Activated CD4-positive, CD25-positive, alpha-beta regulatory T cell treated with anti-CD3 and anti-CD28 coated beads, Interleukin-2, amount 50 U/mL, for 16 hours (primary cell): Measurements from ENCODE around the gene CXCL1.

Experiments
- DNase-seq: peaks from one replicate; pipeline ENCODE4 v3.0.0-alpha.2; 2020; ENCODE audit warnings: low read depth, low spot score

Gene CXCL1

GRCh38 chr4:73869130-73870055 lies at the start of gene CXCL1:
CXCL1 (plus strand) TSS chr4:73869393; CDS start chr4:73869471, 78 bp downstream.
- no peak for DNase-seq

DNA sequence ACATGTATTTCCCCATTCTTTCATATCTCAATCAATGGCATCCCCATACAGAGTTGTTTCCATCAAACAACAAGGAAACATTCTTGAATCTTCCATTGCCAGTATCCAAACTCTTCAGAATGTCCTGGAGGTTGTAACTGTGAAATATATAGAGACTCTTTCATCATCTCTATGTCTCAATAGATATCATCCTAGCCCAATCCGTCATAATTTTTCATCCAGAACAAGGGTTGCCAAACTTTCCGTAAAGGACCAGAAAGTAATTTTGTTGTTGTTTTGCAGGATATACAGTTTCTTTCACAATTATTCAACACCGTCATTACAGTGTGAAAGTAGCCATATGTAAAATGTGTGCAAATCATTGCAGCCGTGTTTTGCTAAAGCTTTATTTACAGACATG lies 47.9 kb upstream of the CXCL1 start:
- DNase-seq, result no peak

DNA sequence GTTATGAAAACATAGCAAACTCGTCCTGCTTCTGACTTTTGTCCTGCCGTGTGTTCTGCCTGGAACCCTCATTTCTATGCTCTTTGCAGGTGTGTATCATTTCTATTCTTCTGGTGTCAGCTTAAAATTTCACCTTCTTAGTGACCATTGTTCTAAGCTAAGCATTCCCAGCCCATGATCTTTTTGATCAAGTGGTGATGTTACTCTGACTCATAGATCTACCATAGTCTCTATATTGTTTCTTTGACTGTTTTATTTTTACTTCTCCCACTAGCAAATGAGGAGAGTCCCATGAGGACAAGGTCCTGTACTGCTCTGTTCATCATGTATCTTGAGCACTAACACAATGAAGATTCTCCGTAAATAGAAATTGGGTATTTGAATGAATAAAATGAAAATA lies 46.8 kb upstream of the CXCL1 start:
- DNase-seq, result no peak

GRCh38 chr4:73822812-73823504 lies 46.2 kb upstream of the CXCL1 start:
- no peak for DNase-seq

- DNase-seq, result no peak
These were observed 45.4 kb upstream of the CXCL1 start for GRCh38 chr4:73823760-73824159.

DNA sequence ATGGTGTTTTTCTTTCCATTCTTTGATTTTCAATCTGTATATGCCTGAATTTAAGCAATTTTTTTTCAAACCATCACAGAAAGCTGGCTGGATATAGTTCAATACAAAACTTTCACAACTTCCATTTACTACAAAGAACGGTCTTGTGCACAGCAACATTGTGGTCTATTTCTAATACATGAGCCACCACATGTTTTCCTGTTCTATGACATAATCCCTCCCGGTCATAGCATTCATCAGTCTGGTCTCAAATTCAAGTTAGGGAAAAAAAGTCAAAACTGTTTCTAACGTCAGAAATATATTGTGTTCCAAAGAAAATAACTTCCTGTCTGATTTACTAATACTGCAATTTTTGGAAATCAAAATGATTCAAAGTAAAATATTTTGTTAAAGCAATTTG lies 40.2 kb upstream of the CXCL1 start:
- no peak for DNase-seq

GRCh38 chr4:73831569-73831968 lies 37.6 kb upstream of the CXCL1 start:
- no peak for DNase-seq

- DNase-seq, result no peak
These were observed 36.4 kb upstream of the CXCL1 start for GRCh38 chr4:73832651-73833237.

DNA sequence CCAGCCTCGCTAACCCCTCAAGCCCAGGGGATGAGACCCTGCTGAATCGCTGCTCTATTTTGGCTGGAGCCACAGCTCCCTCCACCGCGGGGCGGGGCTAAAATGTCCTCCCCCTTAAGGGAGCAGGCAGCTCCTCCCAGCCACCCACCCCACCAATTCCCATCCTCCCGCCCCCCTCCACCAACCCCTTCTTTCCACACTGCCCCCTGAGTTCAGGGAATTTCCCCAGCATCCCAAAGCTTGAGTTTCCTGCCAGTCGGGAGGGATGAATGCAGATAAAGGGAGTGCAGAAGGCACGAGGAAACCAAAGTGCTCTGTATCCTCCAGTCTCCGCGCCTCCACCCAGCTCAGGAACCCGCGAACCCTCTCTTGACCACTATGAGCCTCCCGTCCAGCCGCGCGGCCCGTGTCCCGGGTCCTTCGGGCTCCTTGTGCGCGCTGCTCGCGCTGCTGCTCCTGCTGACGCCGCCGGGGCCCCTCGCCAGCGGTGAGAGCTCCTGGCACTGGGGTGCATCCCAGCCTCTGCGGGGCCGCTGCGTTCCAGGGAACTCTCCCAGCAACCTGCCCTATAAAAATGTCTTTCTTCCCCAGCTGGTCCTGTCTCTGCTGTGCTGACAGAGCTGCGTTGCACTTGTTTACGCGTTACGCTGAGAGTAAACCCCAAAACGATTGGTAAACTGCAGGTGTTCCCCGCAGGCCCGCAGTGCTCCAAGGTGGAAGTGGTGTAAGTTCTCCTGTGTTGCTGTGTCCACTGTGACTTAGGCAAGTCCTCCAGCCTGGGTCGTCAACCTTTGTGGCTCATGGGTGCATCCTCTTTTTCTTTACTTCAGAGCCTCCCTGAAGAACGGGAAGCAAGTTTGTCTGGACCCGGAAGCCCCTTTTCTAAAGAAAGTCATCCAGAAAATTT lies 32.6 kb upstream of the CXCL1 start, which contains the start of gene CXCL6:
CXCL6 (plus strand) TSS at position 306 of the 907 bp plus-strand sequence; CDS start at position 379, 73 bp downstream.
- no peak for DNase-seq

DNA sequence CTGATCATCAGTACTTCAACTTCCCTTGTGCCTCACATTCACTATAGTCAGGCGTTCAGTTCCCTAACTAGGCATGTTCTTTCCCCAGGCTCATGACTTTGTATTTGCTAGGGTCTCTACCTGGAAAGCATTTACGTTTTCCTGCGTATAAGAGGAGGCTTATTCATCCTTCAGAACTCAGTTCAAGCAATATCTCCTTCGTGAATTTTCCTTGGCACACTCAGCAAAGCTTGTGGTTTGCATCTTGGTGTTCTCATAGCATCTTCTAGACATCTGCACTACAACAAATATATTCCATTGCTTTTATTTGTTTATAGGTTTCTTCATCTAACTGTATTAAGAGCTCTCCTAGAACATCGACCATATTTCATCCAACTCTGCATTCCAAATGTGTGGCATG lies 30.1 kb upstream of the CXCL1 start:
- DNase-seq, result no peak

DNA sequence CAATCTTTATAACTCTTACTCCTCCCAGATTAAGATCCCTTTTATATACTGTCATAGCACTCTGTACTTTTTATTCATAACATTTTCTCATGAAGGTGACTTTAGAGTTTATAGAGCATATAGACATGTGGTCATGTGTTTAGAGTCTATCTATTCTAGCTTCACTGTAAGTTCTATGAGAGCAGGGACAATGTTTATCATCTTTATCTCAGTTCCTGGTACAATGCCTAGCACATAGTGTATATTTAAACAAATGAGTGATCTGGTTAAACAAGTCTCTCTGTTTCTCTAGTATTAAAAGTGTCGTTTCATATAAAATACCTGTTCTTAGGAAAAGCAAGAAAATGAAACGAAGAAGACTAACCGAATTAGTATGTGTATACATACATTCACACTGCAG lies 29.5 kb upstream of the CXCL1 start:
- DNase-seq, result no peak

DNA sequence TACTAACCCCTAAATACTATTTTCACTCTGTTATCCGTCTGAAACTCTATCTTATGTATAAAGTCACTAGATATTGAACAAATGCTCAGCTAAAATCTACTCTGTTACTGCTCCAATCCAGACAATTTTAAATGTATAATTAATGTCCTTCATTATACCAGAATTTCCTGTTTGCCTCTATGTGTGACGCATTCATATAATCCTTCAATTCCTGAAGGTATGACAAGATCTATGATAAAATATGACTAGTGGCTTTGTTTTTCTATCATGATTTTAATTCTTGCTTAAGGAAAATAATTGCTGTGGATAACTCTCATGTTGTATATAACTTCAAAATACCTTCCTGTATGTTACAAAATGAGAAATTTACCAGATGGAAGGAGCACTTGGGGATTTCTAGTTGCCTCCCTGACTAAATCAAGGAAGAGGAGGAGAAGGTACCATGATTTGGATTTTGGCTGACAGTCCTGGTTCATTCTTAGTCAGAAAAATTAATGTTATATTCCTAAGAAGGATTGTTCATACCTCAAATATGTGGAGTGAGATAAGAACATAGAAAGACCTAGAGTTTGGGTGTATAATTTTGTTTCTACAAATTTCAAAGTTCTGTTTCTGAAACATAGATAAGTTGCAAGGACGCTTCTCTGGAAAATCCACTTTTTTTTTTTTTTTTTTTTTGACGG lies 27.8 kb upstream of the CXCL1 start:
- no peak for DNase-seq

- no peak for DNase-seq
These were observed 26.5 kb upstream of the CXCL1 start for GRCh38 chr4:73842696-73843095.

- no peak for DNase-seq
These were observed 25.8 kb upstream of the CXCL1 start for GRCh38 chr4:73843369-73843768.

- DNase-seq, result no peak
These were observed 24.8 kb upstream of the CXCL1 start for GRCh38 chr4:73844345-73844744.

DNA sequence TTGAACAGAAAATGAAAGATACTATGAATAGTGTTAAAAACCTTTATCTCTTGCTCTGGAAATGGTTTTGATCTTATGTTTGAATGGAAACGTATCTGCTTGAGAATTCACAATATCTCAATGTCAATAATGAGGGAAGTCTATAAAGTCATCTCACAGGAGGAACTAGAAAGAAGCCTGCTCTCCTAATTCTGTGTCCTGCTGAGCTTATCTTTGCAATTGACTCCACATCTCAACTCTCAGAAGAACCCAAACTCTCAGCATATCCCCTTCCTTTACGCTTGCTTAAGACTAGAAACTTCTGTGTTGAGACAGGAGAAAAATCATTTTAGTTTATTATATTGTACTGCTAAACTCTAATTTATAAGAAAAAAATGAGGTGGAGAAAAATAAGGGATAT lies 24.4 kb upstream of the CXCL1 start:
- DNase-seq, result no peak

GRCh38 chr4:73847526-73848182 lies 21.5 kb upstream of the CXCL1 start:
- DNase-seq, result no peak

GRCh38 chr4:73848183-73848777 lies 20.9 kb upstream of the CXCL1 start:
- DNase-seq, result no peak

DNA sequence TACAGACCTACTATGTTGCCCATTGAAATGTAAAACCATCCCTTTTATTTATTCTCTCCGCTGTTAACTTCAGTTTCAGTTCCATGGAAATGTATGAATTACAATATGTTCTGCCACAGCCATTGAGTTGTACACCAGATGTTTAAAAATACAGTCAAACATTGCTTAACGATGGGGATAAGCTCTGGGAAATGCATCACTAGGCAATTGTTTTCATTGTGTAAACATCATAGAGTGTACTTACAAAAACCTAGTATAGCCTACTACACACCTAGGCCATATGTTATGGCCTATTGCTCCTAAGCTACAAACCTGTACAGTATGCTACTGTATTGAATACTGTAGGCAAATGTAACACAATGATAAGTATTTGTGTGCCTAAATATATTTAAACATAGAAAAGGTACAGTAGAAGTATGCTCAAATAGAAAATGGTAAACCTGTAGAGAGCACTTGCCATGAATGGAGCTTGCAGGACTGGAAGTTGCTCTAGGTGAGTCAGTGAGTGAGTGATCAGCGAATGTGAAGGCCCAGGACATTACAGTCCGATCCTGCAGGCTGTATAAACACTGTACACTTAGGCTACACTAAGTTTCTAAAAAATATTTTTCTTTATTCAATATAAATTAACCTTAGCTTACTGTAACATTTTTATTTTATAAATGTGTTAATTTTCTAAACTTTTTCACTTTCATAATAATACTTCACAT lies 18.8 kb upstream of the CXCL1 start:
- no peak for DNase-seq
